ENCODE results near the gene ASCC3.

DNA sequence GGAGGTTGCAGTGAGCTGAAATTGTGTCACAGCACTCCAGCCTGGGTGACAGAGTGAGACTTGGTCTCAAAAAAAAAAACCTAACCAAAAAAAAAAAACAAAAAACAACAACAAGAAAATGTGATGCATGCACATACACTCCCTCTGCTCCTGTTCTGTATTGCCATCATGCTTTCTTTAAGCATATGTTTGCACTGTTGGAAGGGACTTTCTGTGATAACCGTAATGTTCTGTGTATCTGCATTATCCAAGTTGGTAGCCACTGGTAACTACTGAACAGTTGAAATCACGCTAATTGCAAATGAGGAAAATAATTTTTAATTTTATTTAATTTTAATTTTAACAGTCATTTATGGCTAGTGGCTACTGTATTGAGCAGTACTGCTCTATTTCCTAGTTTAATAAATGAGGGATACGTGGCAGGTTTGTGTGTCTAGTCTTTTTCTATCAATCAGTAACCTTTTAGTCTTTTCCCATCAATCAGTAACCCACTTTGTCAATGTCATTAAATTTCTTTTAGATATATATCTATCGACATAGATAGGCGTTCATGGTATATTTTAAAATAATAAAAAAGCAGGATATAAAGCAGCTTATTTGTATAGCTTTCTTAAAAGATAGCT, 135.6 kb downstream of the ASCC3 start:
- TF ChIP-seq, protein P1, sequence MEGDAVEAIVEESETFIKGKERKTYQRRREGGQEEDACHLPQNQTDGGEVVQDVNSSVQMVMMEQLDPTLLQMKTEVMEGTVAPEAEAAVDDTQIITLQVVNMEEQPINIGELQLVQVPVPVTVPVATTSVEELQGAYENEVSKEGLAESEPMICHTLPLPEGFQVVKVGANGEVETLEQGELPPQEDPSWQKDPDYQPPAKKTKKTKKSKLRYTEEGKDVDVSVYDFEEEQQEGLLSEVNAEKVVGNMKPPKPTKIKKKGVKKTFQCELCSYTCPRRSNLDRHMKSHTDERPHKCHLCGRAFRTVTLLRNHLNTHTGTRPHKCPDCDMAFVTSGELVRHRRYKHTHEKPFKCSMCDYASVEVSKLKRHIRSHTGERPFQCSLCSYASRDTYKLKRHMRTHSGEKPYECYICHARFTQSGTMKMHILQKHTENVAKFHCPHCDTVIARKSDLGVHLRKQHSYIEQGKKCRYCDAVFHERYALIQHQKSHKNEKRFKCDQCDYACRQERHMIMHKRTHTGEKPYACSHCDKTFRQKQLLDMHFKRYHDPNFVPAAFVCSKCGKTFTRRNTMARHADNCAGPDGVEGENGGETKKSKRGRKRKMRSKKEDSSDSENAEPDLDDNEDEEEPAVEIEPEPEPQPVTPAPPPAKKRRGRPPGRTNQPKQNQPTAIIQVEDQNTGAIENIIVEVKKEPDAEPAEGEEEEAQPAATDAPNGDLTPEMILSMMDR (IDR thresholded peaks at IDR 0.05; ENCODE audit: borderline replicate concordance, extremely low read depth, low read length, poor library complexity, severe bottlenecking) = no peak
- no peak for TF ChIP-seq EZH2 (IDR thresholded peaks at IDR 0.05; ENCODE audit: borderline replicate concordance, low read depth, low read length, severe bottlenecking)
